ENCODE measurements around the gene SLC6A12.

The SLC6A12 gene

DNA sequence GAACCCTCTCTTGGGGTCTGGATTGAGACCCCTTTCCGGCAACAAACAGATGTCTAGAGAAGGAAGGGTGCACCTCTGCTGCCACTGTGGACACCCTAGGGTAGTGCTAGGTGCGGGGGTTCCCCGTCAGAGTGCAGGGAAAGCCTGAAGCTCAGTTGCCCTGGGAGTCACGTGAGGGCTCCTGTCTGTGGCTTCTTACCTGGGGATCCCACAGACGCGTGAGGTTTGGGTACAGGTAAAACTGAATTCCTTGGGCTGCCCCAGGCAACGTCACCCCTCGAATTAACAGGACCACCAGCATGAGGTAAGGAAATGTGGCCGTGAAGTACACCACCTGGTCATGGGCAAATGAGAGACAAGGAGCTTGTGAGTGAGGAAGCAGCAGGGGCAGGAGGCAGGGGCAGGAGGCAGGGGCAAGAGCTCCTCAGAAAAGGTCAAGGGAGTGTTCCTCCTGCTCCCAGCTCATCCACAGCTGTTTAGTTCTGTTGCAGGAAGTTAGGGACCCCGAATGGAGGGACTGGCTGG, 21.0 kb upstream of the SLC6A12 start:
- DNase-seq (ENCODE audit: low read depth in 2 of 2): no peak

DNA sequence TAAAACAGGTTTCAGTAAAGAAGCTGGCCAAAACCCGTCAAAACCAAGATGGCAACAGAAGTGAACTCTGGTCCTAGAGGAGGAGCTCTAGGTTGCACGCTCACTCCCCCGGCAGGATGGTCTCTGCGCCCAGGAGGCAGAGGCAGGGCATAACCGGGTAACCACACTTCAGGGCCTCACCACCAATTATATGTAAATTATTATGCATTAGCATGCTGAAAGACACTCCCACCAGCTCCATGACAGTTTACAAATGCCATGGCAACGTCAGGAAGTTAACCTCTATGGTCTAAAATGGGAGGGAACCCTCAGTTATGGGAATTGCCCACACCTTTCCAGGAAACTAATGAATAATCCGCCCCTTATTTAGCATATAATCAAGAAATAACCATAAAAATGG, 20.1 kb upstream of the SLC6A12 start:
- DNase-seq (ENCODE audit: low read depth in 2 of 2): no peak

DNA sequence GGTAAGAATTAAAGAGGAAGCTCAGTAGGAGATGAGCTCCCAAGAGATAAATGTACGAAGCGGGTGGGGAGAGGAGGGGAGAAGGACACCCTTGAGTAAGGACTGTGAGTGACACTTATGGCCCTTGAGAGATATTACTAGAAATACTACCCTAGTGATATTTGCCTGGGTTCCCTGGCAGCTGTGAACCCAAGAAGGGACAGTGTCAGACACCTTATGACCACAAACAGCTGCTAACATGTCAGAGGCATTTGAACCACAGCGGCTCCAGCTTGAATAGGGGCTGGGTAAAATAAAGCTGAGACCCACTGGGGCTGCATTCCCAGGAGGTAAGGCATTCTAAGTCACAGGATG, 19.6 kb upstream of the SLC6A12 start:
- no peak for DNase-seq (ENCODE audit: low read depth in 2 of 2)

DNA sequence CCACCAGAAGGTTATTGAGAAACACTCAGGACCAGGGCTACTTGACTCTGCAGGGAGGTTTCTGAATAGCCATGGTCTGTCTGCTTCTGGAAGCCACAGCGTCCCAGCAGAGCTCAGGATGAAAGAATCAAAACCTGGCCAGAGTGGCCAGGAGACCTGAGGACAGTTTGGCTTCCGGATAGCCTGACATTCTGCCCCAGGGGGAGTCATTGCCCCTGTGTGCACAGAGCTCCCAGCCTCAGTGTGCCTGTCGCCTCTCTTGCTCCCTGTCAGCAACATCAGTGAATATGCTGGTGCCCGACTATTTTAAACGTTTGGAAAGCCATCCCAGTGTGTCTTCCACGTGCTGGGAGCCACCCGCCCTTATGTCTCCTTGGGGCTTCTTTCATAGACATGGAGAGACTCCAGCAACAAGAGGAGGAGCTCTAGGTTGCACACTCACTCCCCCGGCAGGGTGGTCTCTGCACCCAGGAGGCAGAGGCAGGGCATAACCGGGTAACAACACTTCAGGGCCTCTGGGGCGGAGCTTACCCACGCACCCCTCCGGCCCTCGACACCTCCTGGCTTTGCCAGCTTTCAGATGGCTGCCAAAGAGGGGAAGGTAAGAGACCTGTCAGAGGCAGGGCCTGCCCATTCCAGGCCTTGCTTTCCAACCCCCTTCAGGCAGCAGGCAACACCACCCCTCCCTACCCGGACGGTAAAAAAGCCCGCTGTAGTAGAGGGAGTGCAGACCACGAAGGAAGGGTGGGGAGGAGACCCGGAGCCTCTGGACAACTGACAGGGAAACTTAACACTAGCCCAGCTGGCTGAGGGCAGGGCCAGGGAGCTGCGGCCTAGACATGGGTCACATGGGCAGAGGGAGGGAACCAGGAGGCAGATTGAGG, 19.0 kb upstream of the SLC6A12 start:
- DNase-seq (ENCODE audit: low read depth in 2 of 2): no peak

DNA sequence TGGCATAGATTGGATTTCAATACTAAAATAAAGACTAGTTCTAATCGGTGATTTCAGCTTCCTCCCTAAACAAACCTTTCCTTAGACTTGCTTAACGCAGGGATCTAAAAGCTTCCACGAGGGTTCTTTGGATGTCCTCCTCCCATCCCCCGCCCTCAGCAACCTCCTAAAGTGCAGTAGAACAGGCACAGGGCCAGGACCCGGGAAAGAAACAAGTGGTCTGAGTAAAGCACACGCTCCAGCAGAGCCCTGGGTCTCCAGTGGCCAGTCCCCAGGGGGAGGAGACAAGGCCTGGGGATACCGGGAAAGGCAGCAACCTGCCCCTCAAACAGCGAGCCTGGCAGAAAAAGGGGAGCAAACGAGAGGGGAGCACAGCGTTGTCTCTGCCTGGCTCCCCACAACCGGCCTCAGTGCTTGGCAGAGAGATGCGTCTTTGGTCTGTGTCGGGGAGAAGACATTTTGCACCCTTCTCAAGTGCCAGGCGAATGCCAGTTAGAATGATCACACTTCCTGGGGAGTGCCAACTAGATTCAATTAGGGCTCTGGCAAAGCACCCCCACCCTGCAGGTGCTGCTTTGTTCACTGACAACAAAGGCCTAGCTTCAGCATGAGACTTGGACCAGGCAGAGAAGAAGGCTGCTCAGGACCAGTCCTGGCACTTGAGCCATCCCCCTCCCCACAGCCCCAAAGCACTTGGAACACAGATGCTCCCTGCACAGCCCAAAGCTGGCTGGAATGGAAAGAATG, 17.1 kb upstream of the SLC6A12 start:
- no peak for DNase-seq (ENCODE audit: low read depth in 2 of 2)

DNA sequence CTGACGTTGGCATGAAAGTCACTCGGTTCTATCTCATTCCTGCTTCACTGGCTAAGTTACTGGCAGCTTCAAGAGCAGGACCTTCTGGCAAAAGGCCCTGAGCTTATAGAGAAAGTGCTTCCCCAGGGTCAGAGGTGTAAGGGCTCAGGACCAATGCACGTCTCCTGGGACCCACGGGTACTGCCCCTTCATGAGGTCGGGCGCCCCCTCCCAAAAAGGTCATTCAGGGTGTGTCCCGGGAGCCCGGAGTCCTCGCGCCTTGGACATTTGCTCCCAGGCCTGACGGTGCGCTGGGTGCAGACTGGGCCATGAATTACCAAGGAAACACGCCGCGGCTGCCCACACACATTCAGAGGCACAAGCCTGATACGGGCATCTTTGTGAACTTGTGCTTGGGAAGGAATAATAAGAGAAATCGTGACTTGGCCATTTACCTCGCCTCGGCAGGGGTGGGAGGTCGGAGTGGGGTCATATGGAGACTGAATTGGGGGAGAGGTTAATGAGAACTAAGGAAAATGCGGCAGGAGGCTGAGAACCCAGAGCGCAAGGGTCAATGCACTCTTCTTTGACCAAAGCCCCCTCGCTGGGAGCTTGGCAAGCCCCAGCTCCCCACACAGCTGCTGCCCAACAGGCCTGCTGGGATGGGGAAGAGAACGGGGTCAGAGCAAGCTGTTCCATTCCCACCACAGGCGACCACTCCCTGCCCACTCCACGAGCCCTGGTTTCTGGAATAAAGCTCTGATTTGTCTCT, 15.7 kb upstream of the SLC6A12 start:
- DNase-seq (ENCODE audit: low read depth in 2 of 2): no peak

DNA sequence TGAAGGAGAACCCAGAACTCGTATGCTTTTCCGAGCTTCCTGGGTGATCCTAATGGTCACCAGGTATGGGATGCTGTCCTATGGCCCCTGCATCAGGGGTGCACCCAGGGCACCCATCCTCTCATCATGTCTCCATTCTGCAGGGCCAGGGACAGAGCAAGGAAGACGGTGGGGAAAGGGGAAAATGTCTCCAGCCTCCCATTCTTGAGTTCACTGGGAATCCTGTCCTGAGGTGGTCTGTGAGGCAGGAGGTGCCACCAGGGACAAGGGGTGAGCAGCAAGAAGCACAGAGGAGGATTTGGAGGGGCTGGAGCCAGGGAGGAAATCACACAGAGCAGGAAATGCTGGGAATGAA, 14.9 kb upstream of the SLC6A12 start:
- no peak for DNase-seq (ENCODE audit: low read depth in 2 of 2)

DNA sequence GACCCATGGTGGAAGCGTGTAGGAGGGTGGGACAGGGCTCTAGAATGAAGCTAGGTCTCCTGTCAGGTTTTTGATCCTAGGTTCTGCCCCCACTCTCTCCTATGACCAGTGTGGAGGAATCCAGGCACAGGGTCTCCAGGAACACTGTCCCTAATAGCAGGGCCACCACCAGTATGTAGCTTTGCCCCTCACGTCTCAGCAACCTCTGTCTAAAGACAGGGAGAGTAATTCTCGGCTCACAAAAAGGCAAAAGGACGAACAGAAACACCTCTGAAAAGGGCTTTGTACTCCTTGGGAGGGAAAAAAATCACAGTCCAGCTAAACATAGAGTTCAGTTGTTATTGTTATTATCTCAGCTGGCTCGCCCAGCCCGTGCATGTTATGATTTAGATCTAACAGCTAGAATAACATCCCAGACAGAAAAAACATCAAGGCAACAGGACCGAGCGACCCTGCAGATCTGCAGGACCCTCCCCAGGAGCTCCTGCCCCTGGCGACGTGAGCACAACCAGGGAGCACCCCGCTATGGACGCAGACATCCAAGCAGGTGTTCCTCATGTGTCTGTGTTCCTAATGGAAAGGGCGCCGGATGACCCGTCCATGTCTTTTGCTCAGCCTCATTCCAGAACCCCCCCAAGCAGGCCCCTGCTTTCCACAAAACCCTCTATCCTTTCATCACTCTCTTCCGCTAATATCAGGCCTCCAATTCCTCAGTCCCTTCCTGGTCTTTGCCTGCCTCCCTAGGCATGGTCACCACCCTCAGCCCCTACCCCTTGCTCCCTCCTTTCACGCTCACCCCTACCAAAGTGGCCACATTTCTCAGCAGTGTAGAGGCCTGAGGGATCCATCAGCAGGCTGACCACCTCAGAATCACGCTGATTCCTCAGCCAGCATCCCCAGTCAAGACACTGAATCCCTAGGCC, 14.2 kb upstream of the SLC6A12 start:
- DNase-seq (ENCODE audit: low read depth in 2 of 2): no peak

DNA sequence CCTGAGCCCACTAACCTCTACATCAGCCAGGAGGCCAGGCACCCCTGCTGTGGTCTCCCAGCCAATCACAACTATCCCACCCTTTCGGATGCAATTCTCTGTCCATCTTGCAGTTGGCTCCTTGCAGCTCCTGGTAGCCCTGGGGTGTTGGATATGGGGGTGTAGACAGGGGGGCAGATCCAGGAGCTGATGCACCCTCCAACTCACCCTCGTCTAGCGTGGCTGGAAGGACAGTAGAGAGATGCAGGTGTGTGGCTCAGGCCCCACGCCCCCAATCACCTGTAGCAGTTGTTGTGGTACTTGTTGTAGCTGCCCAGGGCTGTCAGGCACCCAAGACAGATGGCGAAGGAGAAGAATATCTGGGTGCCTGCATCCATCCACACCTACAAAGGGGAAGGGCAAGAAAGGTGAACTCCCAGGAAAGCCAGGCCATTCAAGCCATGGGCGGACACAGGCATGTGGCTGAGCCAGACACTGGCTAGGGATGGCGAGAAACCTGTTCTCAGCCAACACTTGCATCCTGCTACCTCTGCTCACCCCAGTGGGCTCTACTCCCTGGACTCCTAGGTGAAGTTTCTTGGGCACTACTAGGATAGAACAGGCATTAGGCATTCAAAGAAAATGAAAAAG, 13.4 kb upstream of the SLC6A12 start:
- DNase-seq (ENCODE audit: low read depth in 2 of 2): no peak

DNA sequence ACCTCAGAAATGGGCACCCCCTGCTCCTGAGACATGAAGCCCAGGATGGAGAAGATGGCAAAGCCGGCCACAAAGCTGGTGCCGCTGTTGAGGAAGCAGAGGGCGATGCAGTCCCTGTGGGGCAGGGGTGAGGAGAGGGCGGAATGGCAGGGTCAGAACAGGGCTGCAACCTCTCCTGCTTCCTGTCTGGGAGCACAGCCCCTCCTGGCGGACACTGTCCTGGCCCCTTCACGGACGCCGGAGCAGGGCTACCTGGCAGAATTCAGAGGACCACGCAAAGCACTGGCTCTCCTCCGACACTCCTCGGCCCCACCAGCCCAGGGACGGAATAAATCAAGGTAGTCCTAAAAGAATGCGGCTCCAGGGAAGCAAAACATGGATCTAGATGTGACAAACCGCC, 12.4 kb upstream of the SLC6A12 start:
- DNase-seq (ENCODE audit: low read depth in 2 of 2): no peak

DNA sequence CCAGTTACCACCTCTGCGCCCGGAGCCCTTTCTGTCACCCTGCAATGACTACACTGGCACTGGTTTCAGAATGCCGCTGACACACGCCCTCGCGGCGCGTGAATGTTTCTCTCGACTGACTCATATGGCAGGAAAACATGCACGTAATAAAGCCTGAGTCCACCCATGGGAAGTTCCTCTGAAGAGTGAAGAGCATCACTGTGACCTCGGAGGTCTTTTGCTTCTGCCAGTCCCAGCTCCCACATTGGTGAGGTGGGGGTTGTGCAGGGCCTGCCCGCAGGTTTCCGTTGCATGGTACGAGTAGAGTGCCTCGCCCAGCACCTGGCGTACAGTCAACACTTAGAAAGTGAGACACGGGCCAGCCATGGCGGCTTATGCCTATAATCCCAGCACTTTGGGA, 11.1 kb upstream of the SLC6A12 start:
- no peak for DNase-seq (ENCODE audit: low read depth in 2 of 2)

DNA sequence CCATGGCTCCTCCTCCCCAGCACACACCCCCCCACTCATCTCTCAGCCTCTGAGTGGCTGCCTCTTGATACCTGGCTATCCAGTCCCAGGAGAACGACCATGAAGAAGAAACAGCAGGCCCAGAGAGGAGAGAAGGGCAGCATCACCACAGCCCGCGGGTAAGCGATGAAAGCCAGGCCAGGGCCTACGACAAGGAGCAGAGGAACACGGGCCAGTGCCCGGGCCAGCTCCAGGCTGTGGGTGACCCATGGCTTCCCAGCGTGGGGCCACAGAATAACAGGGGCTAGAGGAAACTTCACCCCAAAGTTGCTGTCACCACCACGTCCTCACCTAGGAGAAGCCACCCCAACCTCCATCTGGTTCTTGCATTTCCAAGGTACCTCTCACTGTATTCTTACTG, 10.4 kb upstream of the SLC6A12 start:
- DNase-seq (ENCODE audit: low read depth in 2 of 2): no peak

DNA sequence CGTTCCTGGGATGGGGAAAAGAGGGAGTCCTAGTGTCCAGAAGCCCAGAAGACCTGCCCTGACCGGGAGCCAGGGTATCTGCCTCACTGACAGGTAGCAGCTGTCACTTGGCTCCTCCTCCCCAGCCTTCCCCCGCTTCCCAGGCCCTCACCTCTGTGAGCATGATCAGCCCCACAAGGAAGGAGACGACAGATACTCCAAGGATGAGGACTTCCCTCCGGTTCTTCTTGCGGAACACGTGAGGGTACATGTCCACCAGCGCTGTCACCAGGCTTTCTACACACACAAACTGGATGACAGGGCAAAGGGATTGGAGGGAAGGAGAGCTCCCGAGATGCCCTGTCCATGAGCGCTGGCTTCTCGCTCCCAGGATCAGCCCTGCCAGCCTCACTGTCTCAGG, 9.9 kb upstream of the SLC6A12 start:
- DNase-seq (ENCODE audit: low read depth in 2 of 2): no peak

DNA sequence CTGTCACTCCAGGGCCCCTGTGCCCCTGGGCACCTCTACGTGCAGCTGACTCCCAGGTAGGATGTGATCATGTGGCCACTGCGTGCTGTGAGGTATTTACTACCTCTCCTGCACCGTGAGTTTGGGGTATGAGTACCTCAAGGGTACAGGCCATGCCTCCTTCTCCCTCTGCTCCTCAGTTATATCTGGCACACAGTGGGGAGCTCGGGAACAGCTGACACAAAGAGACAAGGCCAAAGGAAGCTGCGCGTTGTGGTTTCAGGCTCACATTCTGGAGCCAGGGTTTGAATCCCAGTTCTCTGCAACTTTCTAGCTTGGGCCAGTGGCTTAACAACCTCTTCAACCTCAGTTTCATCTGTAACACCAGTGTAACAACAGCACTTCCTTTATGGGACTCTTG, 7.8 kb upstream of the SLC6A12 start:
- DNase-seq (ENCODE audit: low read depth in 2 of 2): no peak

DNA sequence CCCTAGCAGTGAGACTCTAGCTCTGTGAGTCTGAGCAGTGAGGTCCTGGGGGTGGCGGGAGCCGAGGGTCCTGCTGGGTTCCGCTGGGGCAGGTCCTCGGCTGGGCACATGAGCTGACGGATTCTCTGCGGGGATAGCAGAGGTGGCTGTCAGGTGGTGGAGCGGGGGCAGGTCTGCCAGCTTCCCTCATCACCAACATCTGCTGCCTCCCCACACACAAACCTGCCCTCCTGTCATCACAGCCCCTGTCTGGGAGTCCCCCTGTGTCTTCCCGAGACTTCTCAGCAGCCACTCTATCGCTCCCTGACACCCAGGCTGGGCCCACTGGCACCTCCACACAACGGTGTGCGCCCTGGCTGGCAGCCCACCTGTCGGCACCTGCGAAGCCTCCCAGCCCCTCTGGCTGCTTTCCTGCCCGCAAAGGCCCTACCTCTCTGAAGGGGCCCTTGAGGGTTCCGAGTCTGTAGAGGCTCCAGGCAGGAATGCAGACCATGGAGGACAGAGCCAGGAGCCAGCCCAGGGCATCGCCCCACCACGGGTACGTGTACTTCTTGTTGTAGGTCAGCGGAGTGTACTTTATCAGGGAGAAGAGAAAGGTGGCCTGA, 7.1 kb upstream of the SLC6A12 start:
- DNase-seq (ENCODE audit: low read depth in 2 of 2): no peak

DNA sequence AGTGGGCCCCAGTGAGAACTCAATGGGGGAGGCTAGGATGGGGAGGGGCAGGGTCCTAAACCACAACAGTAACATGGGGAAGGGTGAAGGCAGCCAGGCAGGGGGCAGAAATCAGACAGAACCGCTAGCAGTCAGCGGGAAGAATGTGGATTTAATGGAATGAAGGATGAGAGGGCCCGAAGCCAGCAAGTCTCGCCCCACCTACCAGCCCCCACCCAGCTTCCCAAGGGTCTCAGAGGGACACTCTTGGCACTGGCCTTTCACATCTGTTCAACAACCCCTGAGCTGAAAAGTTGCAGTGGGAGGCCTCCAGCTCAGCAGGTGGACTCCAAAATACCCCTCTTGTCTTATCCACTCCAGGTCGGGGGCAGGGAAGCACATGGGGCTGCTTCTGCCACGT, 6.5 kb upstream of the SLC6A12 start:
- no peak for DNase-seq (ENCODE audit: low read depth in 2 of 2)

DNA sequence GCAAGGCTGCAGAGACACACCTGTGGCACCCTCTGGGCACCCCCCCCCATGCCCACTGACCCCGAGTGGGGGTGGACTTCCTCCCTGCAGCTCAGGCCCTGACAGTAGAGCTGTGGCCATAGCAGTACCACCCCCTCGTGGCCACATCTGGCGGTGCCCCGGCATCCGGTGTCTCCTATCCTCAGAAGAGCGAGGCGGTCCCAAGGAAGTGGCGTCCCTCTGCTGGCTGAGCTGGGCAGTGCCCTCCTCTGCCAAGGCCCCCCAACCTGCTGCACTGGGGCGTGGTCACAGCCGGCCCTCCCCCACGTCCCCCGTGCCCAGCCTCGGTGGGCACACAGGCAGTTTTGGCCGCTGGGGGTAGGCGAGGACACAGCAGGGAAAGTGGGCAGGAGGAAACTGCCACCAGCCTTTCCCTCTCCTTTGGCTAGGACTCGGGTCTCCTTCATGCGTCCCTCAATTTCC, 6.0 kb upstream of the SLC6A12 start:
- peak in 1 of 2 donors; percentile 2 for DNase-seq (ENCODE audit: low read depth in 2 of 2)

DNA sequence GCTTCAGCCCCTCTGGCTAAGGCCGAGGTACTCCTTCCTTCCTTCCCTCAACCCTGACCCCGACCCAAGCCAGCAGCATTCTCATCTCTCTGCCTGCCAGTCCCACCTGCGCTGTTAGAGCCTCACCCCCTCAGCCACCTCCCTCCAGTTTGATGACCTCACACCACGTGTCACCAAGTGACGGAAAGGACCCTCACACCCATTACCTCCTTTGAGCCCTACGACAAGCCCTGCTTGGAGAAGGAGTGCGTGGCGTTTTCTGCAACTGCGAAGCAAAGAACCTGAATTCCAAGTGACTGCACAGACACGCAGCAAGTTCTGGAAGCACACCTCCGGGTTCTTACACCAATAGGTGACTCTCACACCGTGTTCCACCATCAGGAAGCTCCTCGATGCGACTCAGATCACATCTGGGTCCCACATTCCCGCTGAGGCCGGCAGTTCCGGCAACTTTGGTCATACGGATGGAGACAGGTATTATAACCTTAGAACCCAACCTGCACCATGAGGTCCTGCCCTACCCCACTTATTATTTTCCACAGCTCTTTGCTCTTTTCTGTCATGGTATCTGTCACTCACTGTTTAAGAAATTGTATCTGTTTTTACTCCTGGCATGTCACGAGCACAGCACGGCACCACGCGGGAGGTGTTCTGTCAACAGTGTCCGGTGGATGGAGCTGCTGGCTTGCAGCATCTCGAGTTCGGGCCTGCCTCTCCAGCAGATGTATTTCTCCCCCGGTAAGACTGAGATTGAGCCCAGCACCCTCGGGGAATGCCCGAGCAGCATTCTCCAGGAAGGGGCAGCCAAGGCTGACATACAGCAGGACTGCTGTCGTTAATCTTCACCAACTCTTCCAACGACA, 5.0 kb upstream of the SLC6A12 start:
- no peak for DNase-seq (ENCODE audit: low read depth in 2 of 2)

DNA sequence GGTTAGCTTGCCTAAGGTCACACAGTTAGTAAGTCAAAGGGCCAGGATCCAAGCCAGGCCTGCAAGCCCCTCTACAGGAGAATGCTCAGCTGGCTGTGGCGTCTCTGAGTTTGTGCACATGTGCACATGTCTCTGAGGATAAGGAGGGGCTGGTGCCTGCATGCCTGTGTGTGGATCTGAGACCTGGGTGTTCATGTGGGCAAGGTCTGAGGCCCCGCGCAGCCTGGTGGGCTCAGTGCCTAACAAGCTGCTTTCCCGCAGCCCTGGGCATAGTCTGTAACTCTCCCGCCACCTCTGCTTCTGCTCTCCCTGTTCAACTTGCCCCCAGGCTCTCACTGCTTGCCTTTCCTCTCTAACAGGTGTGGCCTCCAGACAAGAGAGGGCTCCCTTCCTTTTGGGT, 4.3 kb upstream of the SLC6A12 start:
- DNase-seq (ENCODE audit: low read depth in 2 of 2): no peak
